G401.6 (cell line): ENCODE data around the gene SERPINA6.
"Not testable (repeated sequence)": the region's sequence is repeated elsewhere in the genome, so short reads cannot be mapped to it uniquely, and the experiment has no call there.

Experiments used
- FAIRE-seq: peaks from 2 replicates; lab custom pipeline; 2012; peaks lifted over from hg19 to GRCh38; lab: Jason Lieb, UNC

The SERPINA6 gene

DNA sequence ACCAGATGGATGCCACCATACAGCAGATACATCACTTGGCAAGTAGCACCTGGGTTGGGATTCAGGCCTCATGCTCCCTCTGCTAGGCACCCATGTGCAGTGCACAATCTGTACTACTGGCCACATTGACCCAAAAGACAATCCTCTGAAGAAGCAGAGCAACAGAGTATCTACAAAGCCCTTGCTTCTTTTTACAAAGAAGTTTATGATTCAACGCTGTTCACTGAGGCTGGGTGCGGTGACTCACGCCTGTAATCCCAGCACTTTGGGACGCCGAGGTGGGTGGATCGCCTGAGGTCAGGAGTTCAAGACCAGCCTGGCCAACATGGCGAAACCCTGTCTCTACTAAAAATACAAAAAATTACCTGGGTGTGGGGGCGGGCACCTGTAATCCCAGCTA lies 31.1 kb upstream of the SERPINA6 start:
- not testable (repeated sequence) for FAIRE-seq

DNA sequence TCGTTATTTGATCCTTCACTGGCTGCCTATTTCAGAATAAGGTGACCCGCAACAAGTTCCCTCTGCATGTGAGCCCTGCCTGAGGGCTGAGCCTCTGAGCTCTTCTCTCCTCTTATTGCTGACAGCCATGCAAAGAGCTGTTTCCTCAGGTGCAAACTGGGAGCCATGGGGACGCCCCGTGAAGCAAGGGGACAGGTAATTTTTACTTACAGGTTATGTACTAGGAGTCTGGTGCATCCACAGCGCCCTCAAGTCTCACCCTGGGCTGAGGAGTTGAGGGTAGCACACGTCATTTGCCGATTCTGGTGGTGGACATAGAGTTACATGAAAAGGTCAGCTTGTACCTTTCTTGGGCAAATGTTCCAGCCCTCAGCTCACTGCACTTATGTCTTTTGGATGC lies 26.1 kb upstream of the SERPINA6 start:
- no peak for FAIRE-seq

DNA sequence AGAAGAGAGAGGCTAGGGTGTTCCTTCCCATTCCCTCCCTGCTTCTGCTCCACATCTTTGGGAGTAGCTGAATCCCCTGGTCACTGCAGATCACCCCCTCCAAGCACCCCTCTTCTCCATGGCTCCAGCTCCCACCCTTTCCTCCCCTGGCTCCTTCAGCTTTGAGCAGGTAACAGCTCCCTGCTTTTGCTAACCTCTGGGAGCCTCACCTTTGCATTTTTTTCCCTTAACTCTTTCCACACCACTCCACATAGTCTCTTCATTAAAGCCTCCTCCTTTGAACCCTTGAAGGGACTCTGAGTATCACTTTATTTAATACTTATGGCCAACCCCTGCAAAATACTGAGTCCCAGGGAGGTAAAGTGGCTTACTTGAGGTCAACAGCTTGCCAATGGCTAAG lies 25.7 kb upstream of the SERPINA6 start:
- FAIRE-seq: no peak

DNA sequence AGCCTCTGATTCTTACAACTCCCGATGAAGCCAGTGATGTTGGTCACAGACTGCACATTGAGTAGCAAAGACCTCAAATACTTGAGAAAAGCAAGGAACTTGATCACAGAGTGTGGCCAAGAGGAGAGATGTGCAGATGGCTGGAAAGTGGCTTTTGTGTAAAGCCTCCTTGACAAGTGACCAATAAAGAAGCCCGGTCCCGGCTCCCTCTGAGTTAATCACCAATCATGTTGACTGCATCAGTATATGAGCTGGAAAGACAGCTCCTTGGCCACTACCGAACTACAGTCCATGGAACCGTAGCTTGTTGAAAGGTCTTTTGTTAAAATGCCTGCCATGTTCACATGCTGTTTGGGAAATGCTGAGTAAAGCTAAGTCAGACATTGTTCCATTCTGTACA lies 23.7 kb upstream of the SERPINA6 start:
- no peak for FAIRE-seq

DNA sequence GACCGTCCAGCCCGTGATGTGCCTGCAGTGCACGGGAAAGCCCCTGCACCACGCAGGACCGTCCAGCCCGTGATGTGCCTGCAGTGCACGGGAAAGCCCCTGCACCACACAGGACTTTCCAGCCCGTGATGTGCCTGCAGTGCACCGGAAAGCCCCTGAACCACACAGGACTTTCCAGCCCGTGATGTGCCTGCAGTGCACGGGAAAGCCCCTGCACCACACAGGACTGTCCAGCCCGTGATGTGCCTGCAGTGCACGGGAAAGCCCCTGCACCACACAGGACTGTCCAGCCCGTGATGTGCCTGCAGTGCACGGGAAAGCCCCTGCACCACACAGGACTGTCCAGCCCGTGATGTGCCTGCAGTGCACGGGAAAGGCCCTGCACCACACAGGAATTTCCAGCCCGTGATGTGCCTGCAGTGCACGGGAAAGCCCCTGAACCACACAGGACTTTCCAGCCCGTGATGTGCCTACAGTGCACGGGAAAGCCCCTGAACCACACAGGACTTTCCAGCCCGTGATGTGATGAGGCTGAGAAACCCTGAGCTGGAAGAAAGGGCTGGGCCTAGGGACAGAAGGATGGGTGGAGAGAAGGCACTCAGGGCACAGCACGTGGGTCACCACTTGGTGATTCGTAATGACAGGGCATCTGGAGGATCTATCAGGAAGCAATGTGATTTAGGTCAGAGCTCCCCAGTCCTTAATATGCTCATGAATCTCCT lies 23.1 kb upstream of the SERPINA6 start:
- FAIRE-seq: not testable (repeated sequence)

DNA sequence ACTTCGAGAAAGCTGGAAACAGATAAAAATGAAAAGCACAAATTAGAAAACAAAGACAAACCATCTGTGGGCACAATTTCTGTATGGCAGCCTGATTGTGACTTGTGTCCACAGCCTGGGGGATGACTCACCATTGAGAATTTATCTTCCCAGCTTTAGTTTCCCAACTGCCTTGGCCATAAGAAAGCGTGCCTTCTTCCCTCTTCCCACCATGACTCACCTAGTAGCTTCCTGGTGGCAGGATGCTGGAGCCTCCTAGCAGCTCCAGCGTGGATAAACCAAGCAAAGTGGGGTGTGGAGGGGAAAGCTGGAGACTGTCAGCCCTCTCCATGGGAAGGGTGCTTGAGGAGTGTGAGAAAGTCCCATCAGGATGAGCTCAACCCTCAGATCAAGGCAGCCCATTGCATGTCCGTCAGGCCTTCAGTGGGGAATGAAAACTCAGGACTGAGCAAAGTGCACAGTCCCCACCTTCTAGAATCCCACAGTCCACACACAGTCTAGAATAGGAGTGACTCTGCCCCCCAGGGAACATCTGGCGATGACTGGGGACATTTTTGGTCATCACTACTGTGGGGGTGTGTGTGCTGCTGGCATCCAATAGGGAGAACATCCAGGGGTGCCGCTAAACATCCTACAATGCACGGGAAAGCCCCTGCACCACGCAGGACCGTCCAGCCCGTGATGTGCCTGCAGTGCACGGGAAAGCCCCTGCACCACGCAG lies 22.4 kb upstream of the SERPINA6 start:
- FAIRE-seq: no peak

DNA sequence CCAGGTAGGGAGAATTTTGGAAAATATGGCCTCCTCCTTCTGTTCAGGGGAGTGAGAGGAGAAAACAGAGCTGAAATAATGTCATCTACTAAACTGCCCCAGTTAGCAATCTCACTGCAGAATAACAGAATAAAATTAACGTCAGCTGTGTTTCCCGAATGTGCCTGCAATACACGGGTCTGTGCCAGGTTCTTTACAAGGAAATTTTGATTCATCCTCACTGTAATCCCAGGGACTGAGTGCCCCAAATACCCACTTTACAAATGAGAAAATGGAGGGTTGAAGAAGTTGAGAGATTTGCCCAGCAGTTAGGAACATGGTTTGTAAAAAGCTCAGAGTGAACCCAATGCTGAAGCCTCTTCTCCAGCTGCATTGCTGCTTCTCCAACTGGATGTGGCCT lies 21.3 kb upstream of the SERPINA6 start:
- FAIRE-seq: no peak

DNA sequence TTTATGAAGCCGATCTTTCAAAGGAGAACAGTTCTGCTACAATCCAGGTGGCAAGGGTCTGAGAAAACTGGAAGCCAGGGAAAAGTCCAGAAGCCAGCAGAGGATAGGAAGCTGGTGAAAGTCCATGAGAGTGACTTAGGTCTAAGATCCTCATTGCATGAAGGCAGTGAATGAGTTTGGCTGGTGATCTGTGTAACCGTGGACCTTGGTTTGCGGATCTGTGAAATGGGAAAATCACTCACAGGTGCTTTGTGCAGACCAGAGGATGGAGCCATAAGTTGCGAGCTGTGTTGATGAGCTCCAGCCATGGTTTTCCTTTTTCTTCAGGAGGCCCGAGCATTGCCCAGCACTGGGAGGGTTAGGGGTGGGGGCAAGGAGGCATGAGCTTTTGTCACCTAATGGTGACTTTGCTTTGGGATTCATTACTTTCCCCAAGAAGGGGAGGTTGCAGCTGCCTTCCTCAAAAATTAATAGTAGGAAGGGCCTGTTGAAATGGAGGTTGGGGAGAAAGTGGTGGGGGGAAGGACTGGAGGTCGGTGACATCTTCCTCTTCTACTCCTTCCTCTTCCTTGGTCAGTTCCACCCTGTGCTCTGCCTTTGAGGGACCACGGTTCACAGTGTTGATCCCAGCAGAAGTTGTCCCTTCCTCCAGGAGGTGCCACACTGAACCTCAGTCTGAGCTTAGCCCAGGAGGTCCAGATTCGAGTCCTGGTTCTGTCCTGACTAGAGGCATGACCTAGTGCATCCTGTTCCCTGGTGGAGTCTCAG lies 20.3 kb upstream of the SERPINA6 start:
- no peak for FAIRE-seq

DNA sequence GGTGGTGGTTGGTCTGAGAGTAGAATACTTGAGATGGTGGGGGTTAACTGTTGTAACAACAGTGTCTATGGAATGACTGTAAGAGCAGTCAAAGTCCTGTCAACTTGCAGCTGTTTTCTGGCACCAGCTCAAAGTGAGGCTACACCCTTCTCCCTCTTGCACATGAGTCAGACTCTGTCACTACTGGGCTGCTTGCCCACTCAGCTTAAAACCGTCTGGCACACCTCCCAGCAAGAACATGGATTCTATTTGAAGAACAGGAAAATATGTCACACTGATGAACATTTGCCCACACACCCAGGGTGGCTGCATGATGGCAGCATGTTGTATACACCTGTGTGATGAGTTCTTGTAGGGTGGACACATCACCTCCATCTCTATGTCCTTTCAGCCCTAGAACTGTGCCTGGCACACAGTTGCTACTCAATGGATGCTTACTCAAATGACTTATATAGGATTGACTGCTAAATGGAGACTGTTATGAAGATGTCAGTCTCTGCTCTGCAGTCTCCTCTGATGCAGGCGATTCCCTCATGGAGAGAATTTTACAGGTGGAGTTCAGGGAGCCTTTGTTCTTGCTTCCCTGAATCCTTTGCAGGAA lies 19.3 kb upstream of the SERPINA6 start:
- FAIRE-seq: no peak

DNA sequence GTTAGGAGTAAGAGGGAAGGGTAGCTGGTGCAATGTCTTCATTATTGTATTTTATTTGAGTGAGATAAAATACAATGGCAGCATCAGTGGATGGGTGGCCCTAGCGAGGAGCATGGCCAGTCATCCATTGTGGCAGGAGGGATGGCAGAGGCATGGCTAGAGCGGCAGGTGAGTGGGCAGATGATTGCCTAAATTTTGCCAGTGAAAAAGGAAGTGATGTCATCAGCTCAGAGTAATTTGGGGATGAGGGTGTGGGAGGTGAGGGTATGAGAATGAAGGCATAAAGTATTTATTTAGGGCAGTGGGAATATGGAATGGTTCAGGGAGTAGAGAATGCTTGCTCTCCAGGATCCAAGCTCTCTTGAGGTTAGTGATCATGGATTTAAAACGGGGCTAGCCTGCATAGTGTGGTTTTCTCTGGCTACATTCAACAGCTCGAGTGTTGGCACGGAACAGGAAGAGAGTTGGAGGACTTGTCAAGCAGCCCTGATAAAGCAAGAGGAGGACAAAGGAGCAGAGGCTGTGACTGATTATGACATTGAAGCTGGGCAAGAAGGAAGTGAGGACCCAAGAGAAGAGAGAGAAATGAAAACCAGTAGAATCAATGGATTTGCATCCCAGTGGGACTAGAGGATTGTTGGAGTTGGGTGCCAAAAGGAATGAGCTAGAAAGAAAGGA lies 18.7 kb upstream of the SERPINA6 start:
- FAIRE-seq: no peak

DNA sequence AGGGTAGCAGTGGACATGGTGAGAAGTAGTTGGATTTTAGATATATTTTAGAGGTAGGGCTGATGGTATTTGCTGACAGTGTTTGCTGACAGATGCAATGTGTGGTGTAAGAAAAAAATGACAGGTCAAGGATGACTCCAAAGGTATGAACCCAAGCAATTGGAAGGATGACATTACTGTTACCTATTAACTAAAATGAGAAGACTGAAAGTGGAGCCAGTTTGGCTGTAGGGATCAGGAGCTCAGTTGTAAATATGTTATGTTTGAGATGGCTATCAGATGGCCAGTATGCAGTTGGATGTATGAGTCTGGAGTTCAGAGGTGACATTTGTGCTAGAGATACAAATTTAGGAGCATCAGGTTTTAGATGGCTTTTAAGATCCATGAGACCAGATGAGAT lies 17.4 kb upstream of the SERPINA6 start:
- FAIRE-seq: no peak

DNA sequence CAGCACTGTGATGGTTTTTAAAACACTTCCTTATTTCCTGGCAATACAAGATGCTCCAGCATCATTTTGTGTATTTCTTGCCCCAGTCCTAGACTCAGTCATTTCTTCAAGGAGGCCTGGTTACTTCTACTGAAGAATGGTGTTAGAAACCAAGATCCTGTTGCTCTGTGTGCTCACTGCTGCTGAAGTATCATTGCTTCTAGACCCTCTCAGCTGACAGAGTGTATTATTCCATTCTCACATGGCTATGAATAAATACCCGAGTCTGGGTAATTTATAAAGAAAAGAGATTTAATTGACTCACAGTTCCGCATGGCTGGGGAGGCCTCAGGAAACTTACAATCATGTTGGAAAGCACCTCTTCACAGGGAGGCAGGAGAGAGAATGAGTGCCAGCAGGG lies 14.9 kb upstream of the SERPINA6 start:
- no peak for FAIRE-seq

DNA sequence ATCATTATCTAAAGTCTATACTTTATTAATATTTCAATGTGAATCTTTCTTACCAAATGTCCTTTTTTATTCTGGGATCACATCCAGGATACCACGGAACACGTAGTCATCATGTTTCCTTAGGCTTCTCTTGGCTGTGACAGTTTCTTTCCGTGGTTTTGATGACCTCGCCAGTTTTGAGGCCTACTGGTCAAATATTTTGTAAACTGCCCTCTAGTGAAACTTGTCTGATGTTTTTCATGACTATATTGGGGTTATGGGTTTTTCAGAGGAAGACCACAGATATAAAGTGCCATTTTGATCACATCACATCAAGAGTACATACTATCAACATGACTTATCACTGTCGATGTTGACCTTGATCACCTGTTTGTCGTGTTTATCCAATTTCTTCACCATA lies 14.1 kb upstream of the SERPINA6 start:
- no peak for FAIRE-seq

DNA sequence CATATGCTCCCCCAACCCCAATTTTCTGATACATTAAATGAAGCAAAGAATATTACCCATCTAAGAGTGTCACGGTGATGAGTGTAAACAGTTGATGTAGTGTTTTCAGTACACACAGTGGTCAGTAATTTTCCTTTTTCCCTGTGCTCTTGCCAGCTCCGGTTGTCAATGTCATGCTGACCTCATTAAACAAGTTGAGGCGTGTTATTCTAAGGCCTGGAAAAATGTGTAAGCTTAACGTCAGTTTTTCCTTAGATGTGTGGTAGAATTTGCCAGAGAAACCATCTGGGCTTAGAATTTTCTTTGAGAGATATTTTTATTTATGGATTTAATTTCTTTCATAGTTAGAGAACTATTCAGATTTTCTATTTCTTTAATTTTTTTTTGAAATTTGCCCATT lies 11.7 kb upstream of the SERPINA6 start:
- FAIRE-seq: no peak

DNA sequence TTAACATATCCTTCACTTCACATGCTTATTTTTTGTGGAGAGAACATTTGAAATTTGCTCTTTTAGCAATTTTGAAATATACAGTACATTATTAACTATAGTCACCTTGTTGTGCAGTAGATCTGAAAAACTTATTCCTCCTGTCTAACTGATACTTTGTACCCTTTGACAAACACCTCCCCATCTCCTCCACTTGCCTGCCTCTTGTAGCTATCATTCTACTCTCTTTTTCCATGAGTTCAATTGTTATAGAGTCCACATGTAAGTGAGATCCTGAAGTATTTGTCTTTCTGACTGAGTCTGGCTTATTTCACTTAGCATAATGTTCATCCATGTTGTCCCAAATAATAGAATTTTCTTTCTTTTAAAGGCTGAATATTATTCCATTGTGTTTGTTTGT lies 9.5 kb upstream of the SERPINA6 start:
- no peak for FAIRE-seq

DNA sequence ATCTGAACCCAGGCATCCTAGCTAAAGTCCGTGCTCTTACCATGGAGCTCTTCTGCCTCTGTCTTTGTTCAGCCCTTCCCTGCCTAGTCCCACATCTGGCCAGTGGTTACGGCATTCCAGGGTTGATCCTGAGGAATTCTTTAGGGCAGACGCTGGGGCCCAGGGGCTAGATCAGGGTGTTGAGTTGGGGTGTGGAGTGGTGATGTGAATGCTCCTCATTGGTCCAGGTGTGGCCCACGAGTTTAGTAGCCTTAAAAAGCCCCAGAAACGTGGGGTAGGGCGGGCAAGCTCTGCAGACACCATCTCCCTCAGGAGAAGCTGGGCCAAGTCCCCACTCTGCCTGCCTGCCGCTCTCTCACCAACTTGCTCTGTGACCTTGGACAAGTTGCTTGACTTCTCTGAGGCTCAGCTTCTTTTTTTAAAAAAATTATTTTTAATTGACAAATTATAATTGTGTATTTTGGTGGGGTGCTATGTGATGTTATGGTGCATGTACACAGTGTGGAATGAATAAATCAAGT lies 9.0 kb upstream of the SERPINA6 start:
- no peak for FAIRE-seq

DNA sequence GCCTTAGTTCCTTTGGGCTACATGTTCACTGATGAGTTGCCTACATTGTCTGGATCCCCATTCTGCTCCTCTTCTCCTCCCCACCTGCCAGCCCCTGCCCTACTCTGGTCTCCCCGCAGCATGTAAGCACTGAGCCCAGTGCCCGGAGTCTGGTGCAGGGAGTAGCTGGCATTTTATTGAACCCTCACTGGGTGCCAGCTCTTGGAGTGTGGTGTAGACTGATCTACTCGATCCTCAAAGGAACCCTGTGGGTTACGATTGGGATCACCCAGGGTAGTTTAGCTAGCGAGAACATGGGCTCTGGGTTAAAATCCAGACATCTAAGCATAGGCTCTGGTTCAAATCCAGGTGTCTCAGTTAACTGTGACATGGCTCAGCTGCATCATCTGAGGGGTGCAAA lies 8.3 kb upstream of the SERPINA6 start:
- no peak for FAIRE-seq

DNA sequence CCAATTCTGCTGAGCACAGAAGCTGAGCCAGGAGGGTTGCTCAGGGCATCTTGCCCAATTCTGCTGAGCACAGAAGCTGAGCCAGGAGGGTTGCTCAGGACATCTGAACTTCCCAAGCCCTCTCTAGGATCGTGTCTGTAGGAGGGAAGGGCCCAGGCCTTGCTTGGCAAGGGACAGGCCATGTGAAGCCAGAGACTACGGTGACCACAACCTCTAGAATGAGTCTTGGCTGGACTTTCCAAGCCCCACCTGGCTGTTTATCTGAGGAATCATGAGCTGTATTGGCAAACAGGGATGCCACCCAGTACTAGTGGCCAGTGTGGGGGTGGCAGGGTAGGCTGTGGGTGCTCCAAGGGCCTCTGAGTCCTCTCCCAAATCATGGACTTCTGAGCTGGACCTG lies 7.7 kb upstream of the SERPINA6 start:
- no peak for FAIRE-seq

DNA sequence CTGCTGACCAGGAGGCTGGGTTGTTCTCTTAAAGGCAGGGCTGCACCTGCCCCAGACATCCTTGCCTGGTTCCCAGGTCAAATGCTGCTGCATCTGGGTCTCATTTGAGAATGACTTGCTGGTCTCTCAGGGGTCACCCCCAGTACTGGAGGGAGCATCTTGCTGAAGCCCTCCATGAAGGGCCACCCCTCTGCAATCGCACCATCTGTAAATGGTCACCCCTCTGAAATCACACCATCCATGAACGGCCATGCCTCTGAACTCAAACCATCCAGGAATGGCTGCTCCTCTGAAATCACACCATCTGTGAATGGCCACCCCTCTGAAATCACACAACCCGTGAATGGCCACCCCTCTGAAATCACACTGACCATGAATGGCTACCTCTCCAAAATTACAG lies 7.3 kb upstream of the SERPINA6 start:
- no peak for FAIRE-seq

DNA sequence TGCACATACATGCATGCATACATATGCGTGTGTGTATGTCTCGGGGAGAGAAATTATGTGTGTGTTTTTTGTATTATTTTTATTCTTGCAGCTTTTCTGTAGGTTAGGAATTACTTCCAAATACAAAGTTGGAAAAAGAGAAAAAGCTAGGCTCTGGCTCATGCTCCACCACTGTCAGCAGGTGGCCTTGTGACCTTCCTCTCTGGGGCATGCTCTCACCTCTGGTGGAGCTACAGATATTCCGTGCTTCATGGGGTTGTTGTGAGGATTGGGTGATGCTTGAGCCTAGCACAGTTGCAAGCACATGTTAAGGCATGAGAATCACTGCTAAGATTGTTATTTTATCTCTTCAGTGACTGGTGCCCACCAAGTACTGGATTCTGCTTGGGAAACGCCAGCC lies 6.7 kb upstream of the SERPINA6 start:
- FAIRE-seq: no peak

DNA sequence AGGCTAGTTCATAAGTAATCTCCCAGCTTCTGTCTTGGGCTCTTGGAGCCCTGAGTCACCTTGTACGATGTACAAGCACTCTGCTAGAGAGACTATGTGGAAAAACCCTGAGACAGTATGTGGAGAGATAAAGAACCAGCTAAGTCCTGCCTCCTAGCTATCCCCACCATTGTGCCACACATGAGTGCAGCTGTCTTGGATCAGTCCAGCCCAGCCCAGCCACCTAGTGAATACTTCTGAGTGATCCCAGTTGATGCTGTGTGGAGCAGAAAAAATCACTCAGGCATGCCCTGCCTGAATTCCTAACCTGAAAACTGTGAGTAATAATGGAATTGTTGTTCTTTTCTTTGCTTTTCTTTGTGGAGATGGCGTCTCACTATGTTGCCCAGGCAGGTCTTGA lies 5.1 kb upstream of the SERPINA6 start:
- FAIRE-seq: no peak
